Erythroblast (primary cell): Measurements from ENCODE around the gene TPCN2.

Experiments used
- DNase-seq, 2 experiments: peaks; one replicate each; lab custom pipeline; 2025; lab: John Stamatoyannopoulos, UW
- GATA1 ChIP-seq: IDR thresholded peaks from 2 replicates; pipeline ENCODE4 v1.6.1; 2011; ENCODE audit warnings: low read depth, mild to moderate bottlenecking, control low read depth, low read length, moderate library complexity
- POLR2A ChIP-seq: IDR thresholded peaks from 2 replicates; pipeline ENCODE4 v1.6.1; 2011; ENCODE audit warnings: mild to moderate bottlenecking, low read length

Gene TPCN2

DNA sequence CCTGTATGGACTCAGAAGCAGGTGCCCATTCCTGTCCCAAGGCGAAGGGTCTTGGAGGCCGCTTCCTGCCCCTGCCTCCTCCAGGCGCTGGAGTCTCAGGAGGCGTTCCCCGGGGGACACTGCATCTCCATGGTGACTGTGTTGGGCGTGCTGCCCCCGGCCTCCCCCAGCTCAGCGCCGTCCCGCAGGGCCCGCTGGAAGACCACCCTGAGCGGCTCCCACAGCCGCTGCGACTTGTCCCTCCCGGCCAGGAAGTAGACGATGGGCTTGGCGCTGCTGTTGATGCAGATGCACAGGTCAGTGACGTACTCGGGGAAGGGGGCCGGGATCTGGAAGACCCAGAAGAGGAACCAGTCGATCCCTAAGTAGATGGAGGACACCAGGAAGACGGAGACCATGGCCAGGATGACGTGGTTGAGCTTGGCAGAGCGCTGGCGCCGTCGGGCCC lies 43.5 kb upstream of the TPCN2 start:
- no peak for DNase-seq
- TF ChIP-seq POLR2A = no peak
- no peak for TF ChIP-seq GATA1

- no peak for DNase-seq
- no peak for TF ChIP-seq GATA1
- no peak for TF ChIP-seq POLR2A
Measured at GRCh38 chr11:69005631-69006368, 42.9 kb upstream of the TPCN2 start.

- TF ChIP-seq POLR2A = no peak
- no peak for TF ChIP-seq GATA1
- no peak for DNase-seq
Measured at GRCh38 chr11:69006816-69007215, 41.9 kb upstream of the TPCN2 start.

- no peak for DNase-seq
- TF ChIP-seq GATA1 = no peak
- TF ChIP-seq POLR2A = no peak
Measured at GRCh38 chr11:69007975-69008381, 40.8 kb upstream of the TPCN2 start.

GRCh38 chr11:69008737-69009440 lies 39.8 kb upstream of the TPCN2 start:
- TF ChIP-seq GATA1 = no peak
- no peak for TF ChIP-seq POLR2A
- DNase-seq = peak in 1 of 2 experiments; percentile 19

DNA sequence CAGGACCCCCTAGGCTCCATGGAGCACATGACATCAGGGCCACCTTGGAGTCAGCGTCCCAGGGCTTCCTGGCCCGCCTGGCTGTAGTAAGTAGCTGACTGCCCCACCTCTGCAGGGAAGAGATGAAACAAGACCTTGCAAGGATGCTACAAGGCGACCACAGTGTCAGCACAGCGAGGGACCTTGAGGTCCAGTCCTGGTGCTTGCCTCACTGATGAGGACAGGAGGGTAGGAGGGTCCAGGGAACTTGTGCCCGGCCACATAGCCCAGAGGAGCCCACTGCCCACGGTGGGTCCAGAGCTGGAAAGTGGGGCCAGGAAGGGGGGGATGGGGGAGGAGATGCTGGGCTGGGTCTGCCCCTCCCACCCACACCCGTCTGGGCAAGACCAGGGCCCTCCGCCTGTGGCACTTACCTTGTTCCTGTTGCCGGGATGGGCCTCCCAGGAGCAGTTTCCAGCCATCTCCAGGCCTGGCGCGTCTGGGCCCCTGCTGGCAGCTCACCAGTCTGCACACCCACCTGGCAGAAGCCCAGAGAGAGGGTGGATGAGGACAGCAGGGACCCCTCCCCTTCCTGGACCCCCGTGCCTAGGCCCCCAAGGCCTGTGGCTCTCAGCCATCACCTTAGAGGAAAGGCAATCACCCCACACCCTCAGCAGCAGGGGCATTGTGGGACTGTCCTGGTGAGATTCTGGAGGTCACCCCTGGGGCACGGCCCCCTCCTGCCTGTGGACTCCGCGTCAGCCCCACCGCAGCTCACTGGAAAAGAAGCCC lies 39.1 kb upstream of the TPCN2 start:
- DNase-seq = no peak
- no peak for TF ChIP-seq POLR2A
- TF ChIP-seq GATA1 = no peak

- no peak for TF ChIP-seq POLR2A
- no peak for TF ChIP-seq GATA1
- DNase-seq = no peak
Measured at GRCh38 chr11:69010361-69010891, 38.3 kb upstream of the TPCN2 start.

DNA sequence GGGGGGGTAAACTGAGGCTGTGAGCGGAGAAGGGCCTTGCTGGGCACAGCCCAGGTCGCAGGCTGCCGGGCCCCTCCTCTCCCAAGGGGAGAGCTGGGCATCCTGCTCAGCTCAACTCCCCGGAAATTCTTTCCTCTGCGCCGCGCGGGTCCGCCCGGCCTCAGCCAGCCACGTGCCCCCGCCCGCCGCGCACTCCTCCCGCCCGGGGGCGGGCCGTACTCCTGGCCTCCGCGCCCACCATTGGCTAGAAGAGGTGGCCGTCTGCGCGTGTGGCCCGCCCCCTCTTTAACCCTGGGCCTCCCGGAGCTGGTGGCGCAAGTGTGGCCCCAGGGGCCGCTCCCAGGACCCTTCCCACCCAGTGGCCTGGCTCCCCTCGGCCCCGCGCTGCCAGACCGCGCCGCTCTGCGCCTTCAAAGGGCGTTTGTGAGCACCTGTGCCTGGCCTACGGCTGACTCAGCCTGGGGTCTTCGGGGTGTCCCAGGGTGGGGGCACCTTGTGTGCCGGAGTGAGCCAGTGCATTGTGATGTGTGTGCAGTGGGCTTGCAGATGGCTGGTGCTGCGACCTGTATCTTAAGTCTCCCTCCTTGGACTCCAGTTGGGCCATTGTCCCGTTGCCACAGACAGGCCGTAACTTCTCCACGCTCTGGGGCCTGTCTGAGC lies 37.6 kb upstream of the TPCN2 start:
- TF ChIP-seq GATA1 (no peak), POLR2A (no peak)
- peak; percentile 56 to 61 for DNase-seq

DNA sequence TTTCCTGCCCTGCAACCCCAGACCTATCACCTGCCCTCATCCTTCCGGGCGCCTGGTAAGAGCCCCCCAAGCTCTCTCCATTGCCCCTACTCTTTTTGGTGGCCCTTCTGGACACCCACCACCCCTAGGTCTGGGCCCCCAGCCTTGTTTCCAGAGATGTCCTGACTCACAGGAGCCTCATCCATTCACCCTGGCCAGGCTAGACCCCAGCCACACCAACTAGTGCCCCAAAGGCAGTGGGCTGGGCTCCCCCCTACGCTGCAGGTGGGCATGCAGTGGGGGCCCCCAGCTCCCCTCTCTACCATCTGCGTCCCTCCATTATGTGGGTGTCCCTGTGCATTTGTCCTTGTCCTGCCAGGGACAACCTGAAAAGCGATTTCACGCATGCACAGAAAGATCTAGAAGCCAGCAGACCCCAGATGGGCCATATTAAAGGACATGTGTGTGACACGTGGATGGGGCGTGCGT lies 37.1 kb upstream of the TPCN2 start:
- no peak for TF ChIP-seq GATA1
- no peak for TF ChIP-seq POLR2A
- DNase-seq = no peak

GRCh38 chr11:69012092-69013008 lies 36.4 kb upstream of the TPCN2 start:
- DNase-seq = no peak
- no peak for TF ChIP-seq GATA1
- no peak for TF ChIP-seq POLR2A

DNA sequence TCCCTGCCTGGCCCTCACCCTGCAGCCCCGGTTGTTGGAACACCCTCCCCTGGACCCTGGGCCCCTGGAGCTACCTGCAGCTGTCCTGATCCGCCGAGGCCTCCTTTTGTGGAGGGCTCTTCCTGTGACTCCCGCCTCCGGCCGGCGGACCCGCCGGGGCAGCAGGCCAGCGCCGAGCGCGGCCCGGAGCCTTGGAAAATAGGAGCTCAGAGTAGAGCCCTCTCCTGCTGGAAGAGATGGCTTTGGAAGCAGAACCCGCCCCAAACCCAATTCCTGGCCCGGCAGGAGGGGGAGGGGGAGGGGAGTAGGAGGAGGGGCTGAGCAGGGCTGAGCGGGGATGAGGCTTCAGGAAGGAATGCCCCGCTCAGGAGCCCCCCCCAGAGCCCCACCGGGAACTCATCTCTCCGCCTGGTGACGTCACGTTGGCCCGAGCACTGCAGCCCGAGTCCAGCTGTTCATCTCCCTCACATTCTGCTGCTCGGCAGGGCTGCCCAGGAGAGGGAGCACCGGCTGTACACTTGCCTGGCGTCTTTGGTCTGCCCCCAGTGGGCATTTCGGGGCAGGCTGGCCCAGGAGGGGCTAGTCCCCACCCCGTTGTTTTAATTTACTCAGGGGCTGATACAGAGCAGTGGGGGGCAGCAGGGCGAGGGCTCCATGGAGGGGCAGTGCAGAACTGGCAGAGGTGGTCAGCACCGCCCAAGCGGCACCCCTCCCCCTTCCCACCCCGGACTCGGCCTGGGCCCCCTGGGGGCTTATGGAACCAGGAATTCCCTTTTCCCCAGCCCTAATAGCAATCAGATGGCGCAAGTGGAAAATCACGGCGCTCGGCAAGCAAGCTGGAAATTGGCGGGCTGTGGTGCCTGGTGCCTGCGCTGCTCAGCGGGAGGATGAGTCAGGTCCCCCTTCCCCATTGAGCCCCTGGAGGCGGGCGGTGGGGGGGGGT lies 35.5 kb upstream of the TPCN2 start, which contains the start of gene MRGPRF:
TSS of gene MRGPRF (minus strand) at position 238 of the 943 bp plus-strand sequence. CDS start 3,345 bp downstream, outside the sequence.
- TF ChIP-seq POLR2A (no peak), GATA1 (no peak)
- DNase-seq = no peak
